C4-2B (cell line): ENCODE data around the gene CFHR3.
"Not testable (repeated sequence)": the region's sequence is repeated elsewhere in the genome, so short reads cannot be mapped to it uniquely, and the experiment has no call there.

Source experiments
- ZFX ChIP-seq: fragments of 450-650 bp; IDR thresholded peaks from 2 replicates; pipeline ENCODE4 v1.6.1; 2017
- TF ChIP-seq, protein P1 (sequence below): fragments of 450-650 bp; conservative IDR thresholded peaks from 2 replicates; pipeline ENCODE4 v1.5.1; 2017; ENCODE audit warnings: mild to moderate bottlenecking

DNA sequence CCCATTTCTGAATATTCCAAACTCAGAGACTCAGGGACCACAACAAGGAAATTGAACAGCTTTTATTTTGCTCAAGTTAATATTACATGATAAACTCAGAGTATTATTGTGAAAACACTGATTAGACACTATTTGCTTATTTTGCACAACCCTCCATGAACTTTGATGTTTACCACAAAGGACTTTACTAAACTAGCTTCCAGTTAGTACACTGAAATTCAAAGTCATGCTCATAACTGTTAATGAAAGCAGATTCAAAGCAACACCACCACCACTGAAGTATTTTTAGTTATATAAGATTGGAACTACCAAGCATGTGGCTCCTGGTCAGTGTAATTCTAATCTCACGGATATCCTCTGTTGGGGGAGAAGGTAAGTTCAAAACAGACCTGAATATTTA lies 44.9 kb downstream of the CFHR3 start, which contains the start of gene CFHR1:
- TF ChIP-seq, protein P1, sequence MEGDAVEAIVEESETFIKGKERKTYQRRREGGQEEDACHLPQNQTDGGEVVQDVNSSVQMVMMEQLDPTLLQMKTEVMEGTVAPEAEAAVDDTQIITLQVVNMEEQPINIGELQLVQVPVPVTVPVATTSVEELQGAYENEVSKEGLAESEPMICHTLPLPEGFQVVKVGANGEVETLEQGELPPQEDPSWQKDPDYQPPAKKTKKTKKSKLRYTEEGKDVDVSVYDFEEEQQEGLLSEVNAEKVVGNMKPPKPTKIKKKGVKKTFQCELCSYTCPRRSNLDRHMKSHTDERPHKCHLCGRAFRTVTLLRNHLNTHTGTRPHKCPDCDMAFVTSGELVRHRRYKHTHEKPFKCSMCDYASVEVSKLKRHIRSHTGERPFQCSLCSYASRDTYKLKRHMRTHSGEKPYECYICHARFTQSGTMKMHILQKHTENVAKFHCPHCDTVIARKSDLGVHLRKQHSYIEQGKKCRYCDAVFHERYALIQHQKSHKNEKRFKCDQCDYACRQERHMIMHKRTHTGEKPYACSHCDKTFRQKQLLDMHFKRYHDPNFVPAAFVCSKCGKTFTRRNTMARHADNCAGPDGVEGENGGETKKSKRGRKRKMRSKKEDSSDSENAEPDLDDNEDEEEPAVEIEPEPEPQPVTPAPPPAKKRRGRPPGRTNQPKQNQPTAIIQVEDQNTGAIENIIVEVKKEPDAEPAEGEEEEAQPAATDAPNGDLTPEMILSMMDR: not testable (repeated sequence)
- TF ChIP-seq ZFX: not testable (repeated sequence)
